ENCODE results near the gene CYTH1.

GRCh38 chr17:78784352-78784751 lies 2.3 kb upstream of the CYTH1 start:
- TF ChIP-seq ARNTL (CRISPR knock-in tag; IDR thresholded peaks at IDR 0.05; ENCODE audit: borderline replicate concordance, low read depth) (no peak), ZFP3 (CRISPR knock-in tag; IDR thresholded peaks at IDR 0.05) (no peak), ZNF70 (CRISPR knock-in tag; IDR thresholded peaks at IDR 0.05) (no peak), PATZ1 (CRISPR knock-in tag; IDR thresholded peaks at IDR 0.05; ENCODE audit: borderline replicate concordance) (no peak), CSRNP3 (CRISPR knock-in tag; IDR thresholded peaks at IDR 0.05) (no peak), CREB5 (CRISPR knock-in tag; IDR thresholded peaks at IDR 0.05; ENCODE audit: low read depth) (no peak)

Measured in SK-N-SH treated with all-trans-retinoic acid at 6 μM for 48 hours (cell line).